WTC11 (cell line): ENCODE results near the gene GDPD4. TPM values are rescaled to one million over a fixed set of nuclear protein-coding genes. Genes with fewer than 3 reads are reported as not detected.

Experiments
- ATAC-seq: fragments of 200-7000 bp; cut with Tn5 transposase; 2 replicates; pipeline ENCODE4 v1.10.0; 2021; ENCODE audit warnings: mild to moderate bottlenecking, moderate library complexity
- CTCF ChIA-PET: fragments of 300-600 bp; sonication (Branson Sonifier 250); formaldehyde crosslinking; loops from one replicate; lab custom pipeline; 2021; ENCODE audit warnings: antibody characterized with exemption; lab: Charles Lee
- POLR2A ChIA-PET: fragments of 350-600 bp; sonication (Branson Sonifier 250); formaldehyde crosslinking; loops from one replicate; lab custom pipeline; 2021; ENCODE audit warnings: antibody characterized with exemption; lab: Charles Lee
- DNase-seq: peaks from one replicate; pipeline ENCODE4 v3.0.0; 2021; ENCODE audit warnings: low spot score
- H3K27ac Mint-ChIP-seq: 2 replicates; pipeline ENCODE4 v1.8.0; 2021; ENCODE audit warnings: mixed read lengths
- H3K27me3 Mint-ChIP-seq: 2 replicates; pipeline ENCODE4 v1.8.0; 2021; ENCODE audit warnings: low read depth, mild to moderate bottlenecking, moderate library complexity, mixed read lengths
- H3K36me3 Mint-ChIP-seq: 2 replicates; pipeline ENCODE4 v1.8.0; 2021; ENCODE audit warnings: mixed read lengths
- H3K4me1 Mint-ChIP-seq: 2 replicates; pipeline ENCODE4 v1.8.0; 2022; ENCODE audit warnings: mixed read lengths
- H3K4me3 Mint-ChIP-seq: 2 replicates; pipeline ENCODE4 v1.8.0; 2021; ENCODE audit warnings: mild to moderate bottlenecking, moderate library complexity, mixed read lengths
- H3K9me3 Mint-ChIP-seq: 2 replicates; pipeline ENCODE4 v1.8.0; 2021; ENCODE audit warnings: mixed read lengths
- ELF4 ChIP-seq: sonication (generic); formaldehyde crosslinking; IDR thresholded peaks from 2 replicates; pipeline ENCODE4 v1.8.1; 2022; ENCODE audit warnings: low read depth, mild to moderate bottlenecking, moderate library complexity, missing genetic modification reagents
- MXD4 ChIP-seq: fragments of 250-450 bp; sonication (Bioruptor Pico); IDR thresholded peaks from 2 replicates; pipeline ENCODE4 v1.8.0; 2021; ENCODE audit warnings: mild to moderate bottlenecking, moderate library complexity, borderline replicate concordance
- ZNF263 ChIP-seq: sonication (generic); formaldehyde crosslinking; IDR thresholded peaks from 2 replicates; pipeline ENCODE4 v1.8.1; 2022; ENCODE audit warnings: low read depth, mild to moderate bottlenecking, moderate library complexity, missing genetic modification reagents
- ZNF423 ChIP-seq: fragments of 250-450 bp; sonication (Bioruptor Pico); IDR thresholded peaks from 2 replicates; pipeline ENCODE4 v2.1.2; 2022; ENCODE audit warnings: mild to moderate bottlenecking, moderate library complexity
- total RNA-seq: library from RNA; stranded (reverse); gene quantifications from 3 replicates; pipeline ENCODE4 v1.2.3, GENCODE V29; 2021
- TF ChIP-seq, protein P1 (sequence below): sonication (generic); formaldehyde crosslinking; IDR thresholded peaks from 2 replicates; pipeline ENCODE4 v1.8.1; 2023; ENCODE audit warnings: mild to moderate bottlenecking, missing genetic modification reagents
- TF ChIP-seq, protein P2 (sequence below): sonication (generic); formaldehyde crosslinking; IDR thresholded peaks from 2 replicates; pipeline ENCODE4 v1.8.0; 2023; ENCODE audit warnings: missing genetic modification reagents
- TF ChIP-seq, protein P3 (sequence below): fragments of 250-450 bp; sonication (Bioruptor Pico); IDR thresholded peaks from 2 replicates; pipeline ENCODE4 v2.1.2; 2022; ENCODE audit warnings: mild to moderate bottlenecking, moderate library complexity
- TF ChIP-seq, protein P4 (sequence below): sonication (generic); formaldehyde crosslinking; IDR thresholded peaks from 2 replicates; pipeline ENCODE4 v1.8.1; 2022; ENCODE audit warnings: low read depth, mild to moderate bottlenecking, moderate library complexity, missing genetic modification reagents, borderline replicate concordance
- TF ChIP-seq, protein P5 (sequence below): sonication (generic); formaldehyde crosslinking; IDR thresholded peaks from 2 replicates; pipeline ENCODE4 v1.8.1; 2023; ENCODE audit warnings: mild to moderate bottlenecking, moderate library complexity, missing genetic modification reagents
- TF ChIP-seq, protein P6 (sequence below): sonication (generic); formaldehyde crosslinking; IDR thresholded peaks from 2 replicates; pipeline ENCODE4 v1.8.1; 2023; ENCODE audit warnings: mild to moderate bottlenecking, missing genetic modification reagents
- TF ChIP-seq, protein P7 (sequence below): fragments of 250-450 bp; sonication (Bioruptor Pico); conservative IDR thresholded peaks from 2 replicates; pipeline ENCODE4 v1.9.0; 2021; ENCODE audit warnings: mild to moderate bottlenecking
- TF ChIP-seq, protein P8 (sequence below): fragments of 250-450 bp; sonication (Bioruptor Pico); IDR thresholded peaks from 2 replicates; pipeline ENCODE4 v1.9.0; 2021; ENCODE audit warnings: moderate library complexity, mild to moderate bottlenecking, inconsistent platforms, borderline replicate concordance

GDPD4 gene
- total RNA-seq, 1 experiment from 2014 or later: not detected

DNA sequence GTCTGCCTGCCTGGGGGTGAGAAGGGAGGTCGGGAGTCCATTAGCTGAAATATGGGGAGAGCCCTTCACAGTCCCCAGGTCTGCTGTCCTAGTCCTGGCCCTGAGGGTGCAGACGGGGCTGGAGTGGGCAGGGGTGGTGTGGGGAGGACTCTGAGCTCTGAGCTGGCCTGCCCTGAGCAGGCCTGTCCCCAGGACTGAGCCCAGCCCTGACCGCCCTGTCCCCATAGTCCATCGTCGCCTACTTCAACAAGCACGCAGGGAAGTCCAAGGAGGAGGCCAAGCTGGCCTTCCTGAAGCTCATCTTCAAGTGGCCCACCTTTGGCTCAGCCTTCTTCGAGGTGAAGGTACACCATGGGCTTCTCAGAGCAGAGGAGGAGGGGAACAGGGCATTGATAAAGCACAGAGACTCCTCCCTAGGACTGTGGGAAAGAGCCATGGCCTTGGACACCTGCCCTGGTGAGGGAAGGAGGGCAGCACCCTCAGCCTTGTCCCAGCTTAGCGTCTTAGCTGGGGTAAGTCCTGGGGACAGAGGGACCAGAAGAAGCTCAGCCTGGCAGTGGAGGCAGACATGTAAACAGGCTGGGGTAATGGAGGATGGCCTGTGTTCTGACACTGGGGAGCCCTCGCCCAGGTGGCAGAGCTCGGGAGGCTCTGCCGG is 89.8 kb downstream of the GDPD4 start:
- ChIA-PET CTCF (interaction anchor here (1.2 to 2.2 kb wide), 4 partner anchors 7 to 408 kb away, joined by 3 to 5 read pairs (median 3); no protein-coding TSS in a partner anchor), POLR2A (no interaction called here)
- no peaks in the 10 kb centered on the region for H3K4me1 Mint-ChIP-seq
- no peak for TF ChIP-seq ZNF263 (CRISPR knock-in tag)
- no peak for DNase-seq
- no peak for ATAC-seq
- no peaks in the 10 kb centered on the region for H3K27me3 Mint-ChIP-seq
- H3K27ac Mint-ChIP-seq: no peak overlapping the region
- H3K9me3 Mint-ChIP-seq: no peaks in the 10 kb centered on the region; the same call in 1 of the 2 replicates
- no peaks in the 10 kb centered on the region for H3K36me3 Mint-ChIP-seq
- no peak overlapping the region for H3K4me3 Mint-ChIP-seq

DNA sequence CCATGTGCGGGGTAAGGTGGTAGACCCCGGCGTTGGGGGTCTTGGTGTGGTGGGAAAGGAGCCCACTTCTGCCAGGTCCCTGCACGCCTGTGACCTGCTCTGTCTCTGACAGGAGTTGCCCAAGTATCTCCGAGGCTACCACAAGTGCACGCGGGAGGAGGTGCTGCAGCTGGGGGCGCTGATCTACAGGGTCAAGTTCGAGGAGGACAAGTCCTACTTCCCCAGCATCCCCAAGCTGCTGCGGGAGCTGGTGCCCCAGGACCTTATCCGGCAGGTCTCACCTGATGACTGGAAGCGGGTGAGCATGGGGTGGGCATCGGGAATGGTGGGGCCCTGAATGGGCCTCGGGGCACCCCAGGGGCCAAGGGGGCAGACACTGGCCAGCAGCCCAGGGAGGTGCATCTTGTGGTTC is 90.4 kb downstream of the GDPD4 start:
- H3K9me3 Mint-ChIP-seq: no peaks in the 10 kb centered on the region; the same call in 1 of the 2 replicates
- no peak for DNase-seq
- no peaks in the 10 kb centered on the region for H3K36me3 Mint-ChIP-seq
- CTCF ChIA-PET: interaction anchor here (1.5 to 2.2 kb wide), 2 partner anchors 17 to 346 kb away, joined by 3 to 5 read pairs; no protein-coding TSS in a partner anchor
- no peak overlapping the region for H3K27ac Mint-ChIP-seq
- no peaks in the 10 kb centered on the region for H3K27me3 Mint-ChIP-seq
- ATAC-seq: no peak
- H3K4me3 Mint-ChIP-seq: no peak overlapping the region
- no peaks in the 10 kb centered on the region for H3K4me1 Mint-ChIP-seq
- no peak for TF ChIP-seq MXD4 (CRISPR knock-in tag)
- TF ChIP-seq, protein P1, sequence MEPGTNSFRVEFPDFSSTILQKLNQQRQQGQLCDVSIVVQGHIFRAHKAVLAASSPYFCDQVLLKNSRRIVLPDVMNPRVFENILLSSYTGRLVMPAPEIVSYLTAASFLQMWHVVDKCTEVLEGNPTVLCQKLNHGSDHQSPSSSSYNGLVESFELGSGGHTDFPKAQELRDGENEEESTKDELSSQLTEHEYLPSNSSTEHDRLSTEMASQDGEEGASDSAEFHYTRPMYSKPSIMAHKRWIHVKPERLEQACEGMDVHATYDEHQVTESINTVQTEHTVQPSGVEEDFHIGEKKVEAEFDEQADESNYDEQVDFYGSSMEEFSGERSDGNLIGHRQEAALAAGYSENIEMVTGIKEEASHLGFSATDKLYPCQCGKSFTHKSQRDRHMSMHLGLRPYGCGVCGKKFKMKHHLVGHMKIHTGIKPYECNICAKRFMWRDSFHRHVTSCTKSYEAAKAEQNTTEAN: no peak
- TF ChIP-seq, all 79 proteins: peak for 0
- POLR2A ChIA-PET: no interaction called here

DNA sequence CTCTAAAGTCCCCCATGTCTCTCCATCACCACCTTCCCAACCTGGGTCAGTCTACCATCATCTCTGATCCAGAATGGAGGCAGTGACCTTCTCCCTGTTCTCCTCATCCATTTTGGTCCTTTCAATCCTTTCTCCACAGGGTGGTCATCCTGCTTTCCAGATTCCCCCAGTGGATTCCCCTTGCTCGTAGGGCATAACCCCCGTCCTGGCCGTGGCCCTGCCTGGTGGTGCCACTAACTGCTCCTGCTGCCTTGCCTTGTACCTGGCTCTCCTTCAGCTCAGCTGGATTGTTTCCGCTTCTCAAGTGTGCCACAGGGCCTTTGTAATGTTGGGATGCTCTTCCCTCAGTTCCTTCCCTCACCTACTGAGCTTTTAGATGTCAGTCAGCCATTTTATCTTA is 91.8 kb downstream of the GDPD4 start:
- TF ChIP-seq, protein P2, sequence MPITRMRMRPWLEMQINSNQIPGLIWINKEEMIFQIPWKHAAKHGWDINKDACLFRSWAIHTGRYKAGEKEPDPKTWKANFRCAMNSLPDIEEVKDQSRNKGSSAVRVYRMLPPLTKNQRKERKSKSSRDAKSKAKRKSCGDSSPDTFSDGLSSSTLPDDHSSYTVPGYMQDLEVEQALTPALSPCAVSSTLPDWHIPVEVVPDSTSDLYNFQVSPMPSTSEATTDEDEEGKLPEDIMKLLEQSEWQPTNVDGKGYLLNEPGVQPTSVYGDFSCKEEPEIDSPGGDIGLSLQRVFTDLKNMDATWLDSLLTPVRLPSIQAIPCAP (CRISPR knock-in tag): no peak
- TF ChIP-seq ELF4: no peak
- TF ChIP-seq, protein P3, sequence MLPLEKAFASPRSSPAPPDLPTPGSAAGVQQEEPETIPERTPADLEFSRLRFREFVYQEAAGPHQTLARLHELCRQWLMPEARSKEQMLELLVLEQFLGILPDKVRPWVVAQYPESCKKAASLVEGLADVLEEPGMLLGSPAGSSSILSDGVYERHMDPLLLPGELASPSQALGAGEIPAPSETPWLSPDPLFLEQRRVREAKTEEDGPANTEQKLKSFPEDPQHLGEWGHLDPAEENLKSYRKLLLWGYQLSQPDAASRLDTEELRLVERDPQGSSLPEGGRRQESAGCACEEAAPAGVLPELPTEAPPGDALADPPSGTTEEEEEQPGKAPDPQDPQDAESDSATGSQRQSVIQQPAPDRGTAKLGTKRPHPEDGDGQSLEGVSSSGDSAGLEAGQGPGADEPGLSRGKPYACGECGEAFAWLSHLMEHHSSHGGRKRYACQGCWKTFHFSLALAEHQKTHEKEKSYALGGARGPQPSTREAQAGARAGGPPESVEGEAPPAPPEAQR (CRISPR knock-in tag): no peak
- ChIA-PET CTCF (no interaction called here), POLR2A (no interaction called here)
- no peak overlapping the region for H3K4me3 Mint-ChIP-seq
- no peak for DNase-seq
- H3K27me3 Mint-ChIP-seq: no peaks in the 10 kb centered on the region
- H3K4me1 Mint-ChIP-seq: no peaks in the 10 kb centered on the region
- no peak for ATAC-seq
- H3K27ac Mint-ChIP-seq: no peak overlapping the region
- no peaks in the 10 kb centered on the region; the same call in 1 of the 2 replicates for H3K9me3 Mint-ChIP-seq
- no peaks in the 10 kb centered on the region for H3K36me3 Mint-ChIP-seq

DNA sequence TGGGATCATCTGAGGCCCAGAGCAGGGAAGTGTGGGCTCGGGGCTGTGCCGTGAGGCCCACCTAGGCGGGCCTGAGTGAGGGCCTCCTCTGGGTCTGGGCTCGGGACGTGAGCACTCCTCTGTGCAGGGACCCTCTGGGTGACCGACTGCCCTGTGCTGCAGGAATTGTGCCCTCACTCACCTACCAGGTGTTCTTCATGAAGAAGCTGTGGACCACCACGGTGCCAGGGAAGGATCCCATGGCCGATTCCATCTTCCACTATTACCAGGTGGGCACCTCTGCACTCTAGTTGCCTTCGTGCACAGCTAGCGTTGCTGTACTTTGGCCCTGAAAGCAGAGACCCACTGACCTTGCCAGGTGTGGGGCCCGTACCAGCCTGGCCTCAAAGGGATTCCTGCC is 93.0 kb downstream of the GDPD4 start:
- no peak overlapping the region for H3K27ac Mint-ChIP-seq
- no peak overlapping the region for H3K4me3 Mint-ChIP-seq
- DNase-seq: no peak
- no peaks in the 10 kb centered on the region; the same call in 1 of the 2 replicates for H3K9me3 Mint-ChIP-seq
- no peak for ATAC-seq
- 0 out of 2 replicates have a peak, but pooled peaks cover under 1% of the 10 kb centered on the region for H3K4me1 Mint-ChIP-seq
- no peaks in the 10 kb centered on the region for H3K27me3 Mint-ChIP-seq
- ChIA-PET POLR2A (no interaction called here), CTCF (no interaction called here)
- no peaks in the 10 kb centered on the region for H3K36me3 Mint-ChIP-seq
- TF ChIP-seq ZNF423 (CRISPR knock-in tag): no peak
- TF ChIP-seq, protein P4, sequence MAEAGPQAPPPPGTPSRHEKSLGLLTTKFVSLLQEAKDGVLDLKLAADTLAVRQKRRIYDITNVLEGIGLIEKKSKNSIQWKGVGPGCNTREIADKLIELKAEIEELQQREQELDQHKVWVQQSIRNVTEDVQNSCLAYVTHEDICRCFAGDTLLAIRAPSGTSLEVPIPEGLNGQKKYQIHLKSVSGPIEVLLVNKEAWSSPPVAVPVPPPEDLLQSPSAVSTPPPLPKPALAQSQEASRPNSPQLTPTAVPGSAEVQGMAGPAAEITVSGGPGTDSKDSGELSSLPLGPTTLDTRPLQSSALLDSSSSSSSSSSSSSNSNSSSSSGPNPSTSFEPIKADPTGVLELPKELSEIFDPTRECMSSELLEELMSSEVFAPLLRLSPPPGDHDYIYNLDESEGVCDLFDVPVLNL (CRISPR knock-in tag): no peak
- TF ChIP-seq, protein P3 (CRISPR knock-in tag): no peak
- TF ChIP-seq, protein P5, sequence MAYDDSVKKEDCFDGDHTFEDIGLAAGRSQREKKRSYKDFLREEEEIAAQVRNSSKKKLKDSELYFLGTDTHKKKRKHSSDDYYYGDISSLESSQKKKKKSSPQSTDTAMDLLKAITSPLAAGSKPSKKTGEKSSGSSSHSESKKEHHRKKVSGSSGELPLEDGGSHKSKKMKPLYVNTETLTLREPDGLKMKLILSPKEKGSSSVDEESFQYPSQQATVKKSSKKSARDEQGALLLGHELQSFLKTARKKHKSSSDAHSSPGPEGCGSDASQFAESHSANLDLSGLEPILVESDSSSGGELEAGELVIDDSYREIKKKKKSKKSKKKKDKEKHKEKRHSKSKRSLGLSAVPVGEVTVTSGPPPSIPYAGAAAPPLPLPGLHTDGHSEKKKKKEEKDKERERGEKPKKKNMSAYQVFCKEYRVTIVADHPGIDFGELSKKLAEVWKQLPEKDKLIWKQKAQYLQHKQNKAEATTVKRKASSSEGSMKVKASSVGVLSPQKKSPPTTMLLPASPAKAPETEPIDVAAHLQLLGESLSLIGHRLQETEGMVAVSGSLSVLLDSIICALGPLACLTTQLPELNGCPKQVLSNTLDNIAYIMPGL (CRISPR knock-in tag): no peak
- TF ChIP-seq, protein P6, sequence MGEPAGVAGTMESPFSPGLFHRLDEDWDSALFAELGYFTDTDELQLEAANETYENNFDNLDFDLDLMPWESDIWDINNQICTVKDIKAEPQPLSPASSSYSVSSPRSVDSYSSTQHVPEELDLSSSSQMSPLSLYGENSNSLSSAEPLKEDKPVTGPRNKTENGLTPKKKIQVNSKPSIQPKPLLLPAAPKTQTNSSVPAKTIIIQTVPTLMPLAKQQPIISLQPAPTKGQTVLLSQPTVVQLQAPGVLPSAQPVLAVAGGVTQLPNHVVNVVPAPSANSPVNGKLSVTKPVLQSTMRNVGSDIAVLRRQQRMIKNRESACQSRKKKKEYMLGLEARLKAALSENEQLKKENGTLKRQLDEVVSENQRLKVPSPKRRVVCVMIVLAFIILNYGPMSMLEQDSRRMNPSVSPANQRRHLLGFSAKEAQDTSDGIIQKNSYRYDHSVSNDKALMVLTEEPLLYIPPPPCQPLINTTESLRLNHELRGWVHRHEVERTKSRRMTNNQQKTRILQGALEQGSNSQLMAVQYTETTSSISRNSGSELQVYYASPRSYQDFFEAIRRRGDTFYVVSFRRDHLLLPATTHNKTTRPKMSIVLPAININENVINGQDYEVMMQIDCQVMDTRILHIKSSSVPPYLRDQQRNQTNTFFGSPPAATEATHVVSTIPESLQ (CRISPR knock-in tag): no peak
- TF ChIP-seq, protein P7, sequence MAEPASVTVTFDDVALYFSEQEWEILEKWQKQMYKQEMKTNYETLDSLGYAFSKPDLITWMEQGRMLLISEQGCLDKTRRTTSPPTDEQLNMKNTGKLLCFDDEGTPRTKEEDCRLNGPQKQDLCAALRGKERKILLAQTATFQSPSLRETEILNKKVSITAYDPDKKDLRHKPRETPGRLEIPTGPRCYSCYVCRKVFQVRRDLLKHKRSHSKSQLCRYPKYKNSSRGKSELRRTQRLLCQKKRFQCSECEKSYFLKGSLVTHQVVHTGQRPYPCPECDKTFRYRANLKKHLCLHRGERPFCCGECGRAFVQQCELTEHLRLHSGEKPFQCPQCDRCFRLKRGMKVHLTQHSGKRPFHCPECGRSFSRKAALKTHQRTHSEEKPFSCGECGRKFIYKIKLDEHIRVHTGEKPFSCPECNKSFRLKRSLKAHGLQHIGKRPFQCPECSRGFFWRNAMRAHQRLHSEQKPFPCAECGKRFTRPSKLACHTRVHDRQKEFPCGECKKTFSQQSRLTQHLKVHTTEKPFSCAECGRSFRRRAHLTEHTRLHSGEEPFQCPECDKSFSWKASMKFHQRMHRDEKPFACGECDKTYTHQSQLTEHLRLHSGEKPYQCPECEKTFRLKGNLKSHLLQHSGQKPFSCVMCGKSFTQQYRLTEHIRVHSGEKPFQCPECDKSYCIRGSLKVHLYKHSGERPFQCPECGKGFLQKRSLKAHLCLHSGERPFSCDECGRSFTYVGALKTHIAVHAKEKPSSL (CRISPR knock-in tag): no peak
- TF ChIP-seq, protein P8, sequence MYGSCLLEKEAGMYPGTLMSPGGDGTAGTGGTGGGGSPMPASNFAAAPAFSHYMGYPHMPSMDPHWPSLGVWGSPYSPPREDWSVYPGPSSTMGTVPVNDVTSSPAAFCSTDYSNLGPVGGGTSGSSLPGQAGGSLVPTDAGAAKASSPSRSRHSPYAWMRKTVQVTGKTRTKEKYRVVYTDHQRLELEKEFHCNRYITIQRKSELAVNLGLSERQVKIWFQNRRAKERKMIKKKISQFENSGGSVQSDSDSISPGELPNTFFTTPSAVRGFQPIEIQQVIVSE (CRISPR knock-in tag): no peak
